NCI-H748 treated with DMSO at 0.1 percent for 48 hours (cell line): ENCODE data around the gene TLX1.

ENCODE experiments used
- DNase-seq: peaks from one replicate; lab custom pipeline; 2025; lab: John Stamatoyannopoulos, UW

Gene TLX1

GRCh38 chr10:101112799-101113594 is 18.1 kb upstream of the TLX1 start:
- no peak for DNase-seq

- no peak for DNase-seq
These were observed 17.2 kb upstream of the TLX1 start for GRCh38 chr10:101113890-101114403.

DNA sequence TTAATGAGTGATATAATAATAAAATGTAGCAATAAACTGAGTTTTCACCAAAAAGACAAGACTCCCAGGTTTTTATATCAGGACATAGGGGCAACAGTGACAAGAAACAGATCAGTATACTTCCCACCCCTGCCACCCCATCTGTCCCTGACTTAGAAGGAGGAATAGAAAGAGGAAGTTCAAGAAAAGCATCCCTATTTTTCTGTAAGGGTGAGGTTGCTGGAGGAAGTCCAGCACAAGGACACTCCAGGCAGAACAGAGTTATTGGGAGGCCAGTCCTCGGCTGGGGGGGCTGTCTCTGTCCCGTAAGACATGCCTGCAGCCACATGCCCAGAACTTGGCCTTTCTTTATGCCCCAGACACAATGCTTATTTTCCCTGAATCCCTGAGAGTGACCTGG is 16.5 kb upstream of the TLX1 start:
- DNase-seq = no peak

DNA sequence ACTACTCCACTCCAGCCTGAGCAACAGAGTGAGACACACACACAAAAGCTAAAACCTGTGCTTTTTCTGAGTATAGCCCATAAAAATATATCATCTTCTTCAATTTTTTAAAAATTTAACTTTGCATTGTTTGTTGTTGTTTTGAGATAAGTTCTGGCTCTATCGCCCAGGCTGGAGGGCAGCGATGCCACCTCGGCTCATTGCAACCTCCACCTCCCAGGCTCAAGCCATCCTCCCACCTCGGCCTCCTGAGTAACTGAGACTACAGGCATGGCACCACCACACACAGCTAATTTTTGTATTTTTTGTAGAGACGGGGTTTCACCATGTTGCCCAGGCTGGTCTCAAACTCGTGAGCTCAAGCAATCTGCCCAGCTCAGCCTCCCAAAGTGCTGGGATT is 14.3 kb upstream of the TLX1 start:
- no peak for DNase-seq

DNA sequence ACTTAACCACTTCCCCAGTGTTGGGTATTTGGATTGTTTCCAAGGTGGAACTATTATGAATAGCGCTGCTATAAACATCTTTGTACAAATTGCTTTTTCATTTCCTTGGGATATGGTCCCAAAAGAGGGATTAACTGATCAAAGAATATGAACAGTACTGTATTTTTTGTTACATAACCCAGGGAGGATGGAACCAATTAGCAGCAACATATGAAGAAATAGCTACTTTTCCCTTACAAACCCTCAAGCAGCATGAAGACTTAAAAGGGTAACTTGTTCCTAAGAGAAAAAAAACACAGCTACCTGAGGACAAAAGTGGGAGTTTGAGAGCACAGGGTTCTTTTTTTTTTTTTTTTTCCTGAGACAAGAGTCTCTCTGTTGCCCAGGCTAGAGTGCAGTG is 13.1 kb upstream of the TLX1 start:
- no peak for DNase-seq

GRCh38 chr10:101120520-101120883 is 10.6 kb upstream of the TLX1 start:
- no peak for DNase-seq

GRCh38 chr10:101120884-101121653 is 10.0 kb upstream of the TLX1 start:
- no peak for DNase-seq

DNA sequence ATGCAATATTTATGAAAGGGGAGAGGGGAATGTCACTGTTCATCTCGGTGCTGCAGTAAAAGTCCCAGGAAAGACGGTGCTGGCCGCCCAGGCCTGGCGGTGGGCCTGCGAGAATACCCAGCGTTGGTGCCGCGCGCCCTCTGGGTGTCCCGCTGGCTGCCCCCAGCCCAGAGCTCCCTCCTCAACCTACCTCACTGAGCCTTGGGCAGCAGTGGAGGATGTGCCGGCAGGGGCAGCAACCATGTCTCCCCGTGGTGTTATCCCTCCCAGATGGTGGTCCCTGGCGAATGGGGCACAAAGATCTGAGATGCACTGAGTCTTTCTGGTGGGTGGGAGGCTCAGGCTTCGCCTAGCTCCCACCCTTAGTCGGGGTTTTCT is 9.5 kb upstream of the TLX1 start:
- DNase-seq = no peak

DNA sequence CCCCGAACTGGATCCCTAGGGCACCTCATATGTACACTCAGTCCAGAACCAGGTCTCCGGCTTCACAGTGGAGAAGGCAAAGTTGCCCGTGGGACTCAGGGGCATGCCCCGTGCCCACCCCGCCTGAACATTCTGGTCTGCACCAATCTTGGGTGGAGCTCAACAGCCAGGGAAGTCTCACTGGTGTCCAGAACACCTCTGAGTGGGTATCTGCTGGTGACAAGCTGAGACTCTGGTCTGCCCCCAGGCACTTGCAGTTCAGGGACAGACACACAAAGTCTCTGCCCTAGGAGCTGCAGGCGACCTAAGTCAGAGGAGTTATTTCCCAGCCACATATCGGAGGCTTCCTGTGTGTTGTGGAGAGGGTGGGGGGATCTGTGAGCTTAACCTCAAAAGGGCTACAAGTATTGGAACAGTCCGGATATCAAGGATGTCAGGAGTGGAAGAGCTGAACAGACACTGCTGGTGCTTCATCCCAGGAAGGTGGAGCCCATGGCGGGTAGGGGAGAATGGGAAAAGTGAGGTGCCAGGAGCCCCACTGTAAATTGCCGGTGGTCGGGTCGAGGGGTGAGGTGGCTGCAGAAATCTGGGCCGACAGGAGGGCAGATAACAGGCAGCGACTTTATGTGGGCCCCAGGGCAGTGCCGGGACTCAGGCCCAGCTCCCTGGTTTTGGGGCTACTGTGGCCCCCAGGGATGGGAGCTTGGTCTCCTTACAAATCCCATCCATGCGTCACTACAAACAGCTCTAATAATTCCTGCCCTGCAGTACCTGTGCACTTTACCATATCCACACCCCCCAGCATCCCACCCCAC is 8.6 kb upstream of the TLX1 start:
- DNase-seq = no peak

- no peak for DNase-seq
These were observed 7.8 kb upstream of the TLX1 start for GRCh38 chr10:101123085-101123814.

GRCh38 chr10:101123815-101124617 is 7.1 kb upstream of the TLX1 start:
- DNase-seq = no peak

DNA sequence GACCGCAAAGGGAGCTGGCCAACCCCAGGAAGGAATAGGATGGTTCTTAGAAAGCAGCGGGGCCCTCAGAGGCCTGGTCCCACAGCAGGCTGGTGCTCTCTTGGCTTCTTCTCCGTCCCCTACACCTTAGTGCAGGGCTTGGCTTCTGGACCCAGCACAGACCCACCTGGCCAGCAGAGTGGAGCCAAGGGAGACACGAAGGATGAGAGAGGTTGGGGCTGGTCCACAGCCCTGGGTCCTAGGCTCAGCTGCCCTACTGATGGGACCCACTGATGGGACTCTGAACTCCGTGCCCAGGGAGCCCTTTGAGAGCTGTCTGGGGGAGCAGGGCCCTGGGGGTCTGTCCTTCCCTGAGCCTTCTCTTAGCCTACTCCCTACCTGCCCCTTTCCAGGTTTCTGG is 6.2 kb upstream of the TLX1 start:
- no peak for DNase-seq

DNA sequence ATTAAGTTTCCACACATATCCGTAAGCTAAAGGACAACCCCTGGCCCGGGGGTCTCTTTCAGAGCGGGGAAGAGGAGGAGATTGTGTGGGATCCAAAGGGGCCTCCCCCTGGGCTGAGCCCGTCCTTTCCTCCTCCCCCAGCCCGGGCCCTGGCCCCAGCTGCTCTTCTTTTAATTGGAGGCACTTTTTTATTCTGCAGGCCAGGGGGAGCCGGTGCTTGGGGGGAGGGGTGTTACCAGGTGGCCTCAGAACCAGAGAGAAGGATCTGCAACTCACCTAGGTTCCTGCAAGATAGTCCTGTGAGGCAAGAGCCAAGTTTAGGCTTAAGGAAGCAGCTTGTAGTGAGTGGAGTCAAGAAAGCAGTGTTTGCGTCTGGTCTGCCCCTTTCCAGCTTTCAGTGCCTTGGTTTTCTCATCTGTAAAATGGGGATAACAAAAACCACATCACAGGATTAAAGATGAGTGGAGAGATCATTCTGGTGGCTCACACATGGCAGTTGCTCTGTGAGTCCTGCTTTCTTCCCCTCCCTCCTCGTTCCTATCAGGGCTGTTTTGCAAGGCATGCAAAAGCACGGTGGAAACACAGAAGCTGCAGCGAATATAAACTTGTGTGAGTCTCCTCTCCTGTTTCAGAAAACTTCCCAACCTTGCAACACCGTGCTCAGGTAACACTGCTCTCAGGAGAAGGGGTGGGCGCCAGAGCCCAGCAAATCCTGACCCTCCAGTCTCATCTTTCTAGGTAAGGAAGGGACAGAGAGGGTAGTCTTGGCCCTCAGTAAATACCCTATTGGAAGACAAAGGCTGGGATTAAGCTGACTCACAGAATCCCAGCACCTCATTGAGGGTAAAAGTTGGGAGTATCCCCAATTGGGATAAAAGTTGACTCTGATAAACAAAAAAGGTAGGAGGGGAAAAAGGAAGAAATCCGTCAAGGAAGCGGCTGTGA is 4.1 kb upstream of the TLX1 start:
- DNase-seq = no peak

DNA sequence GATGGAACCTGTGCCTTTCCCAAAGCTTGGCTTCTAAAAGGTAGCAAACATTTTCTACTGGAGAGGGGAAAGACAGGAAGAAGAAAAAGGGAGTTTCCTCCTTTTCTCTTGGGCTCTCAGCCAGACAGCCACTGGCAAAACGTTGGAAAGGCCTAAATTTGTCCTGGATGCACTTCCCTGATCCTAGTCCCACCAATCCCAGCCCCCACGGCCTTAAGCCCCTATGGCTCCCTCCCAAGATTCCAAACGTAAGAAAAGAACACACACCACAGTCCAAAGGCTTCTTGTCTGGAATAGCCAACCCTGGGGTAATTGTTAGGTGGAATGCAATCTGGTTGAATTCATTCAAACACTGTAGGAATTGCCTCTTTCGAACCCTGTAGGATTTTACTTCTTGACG is 959 bp upstream of the TLX1 start:
- DNase-seq = no peak

DNA sequence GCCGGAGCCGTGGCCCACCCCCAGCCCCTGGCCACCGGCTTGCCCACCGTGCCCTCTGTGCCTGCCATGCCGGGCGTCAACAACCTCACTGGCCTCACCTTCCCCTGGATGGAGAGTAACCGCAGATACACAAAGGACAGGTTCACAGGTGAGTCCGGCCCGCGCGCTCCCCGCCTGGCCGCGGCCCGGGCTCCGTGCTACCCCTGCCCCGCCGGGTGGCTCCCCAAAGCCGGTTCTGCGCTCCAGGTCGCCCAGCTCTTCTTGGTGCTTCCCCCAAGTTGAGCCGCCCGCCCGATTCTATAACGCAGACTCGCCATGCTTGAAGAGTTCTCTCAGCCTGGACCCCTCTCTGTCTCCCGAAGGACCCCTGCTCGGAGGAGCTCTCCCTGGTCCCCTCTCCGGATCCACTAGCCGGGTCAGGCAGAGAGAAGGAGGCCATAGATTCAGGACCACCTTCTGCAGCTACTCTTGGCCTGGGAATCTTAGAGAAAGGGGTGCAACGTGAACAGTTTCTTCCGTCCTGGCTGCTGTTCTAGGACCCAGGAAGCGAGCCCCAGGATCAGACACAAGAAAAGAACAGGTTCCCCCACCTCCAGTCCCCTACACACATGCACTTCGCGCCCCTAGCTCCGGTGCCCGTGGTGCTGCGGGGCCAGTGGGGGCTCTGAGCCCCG is 999 bp downstream of the TLX1 start:
- DNase-seq = no peak

DNA sequence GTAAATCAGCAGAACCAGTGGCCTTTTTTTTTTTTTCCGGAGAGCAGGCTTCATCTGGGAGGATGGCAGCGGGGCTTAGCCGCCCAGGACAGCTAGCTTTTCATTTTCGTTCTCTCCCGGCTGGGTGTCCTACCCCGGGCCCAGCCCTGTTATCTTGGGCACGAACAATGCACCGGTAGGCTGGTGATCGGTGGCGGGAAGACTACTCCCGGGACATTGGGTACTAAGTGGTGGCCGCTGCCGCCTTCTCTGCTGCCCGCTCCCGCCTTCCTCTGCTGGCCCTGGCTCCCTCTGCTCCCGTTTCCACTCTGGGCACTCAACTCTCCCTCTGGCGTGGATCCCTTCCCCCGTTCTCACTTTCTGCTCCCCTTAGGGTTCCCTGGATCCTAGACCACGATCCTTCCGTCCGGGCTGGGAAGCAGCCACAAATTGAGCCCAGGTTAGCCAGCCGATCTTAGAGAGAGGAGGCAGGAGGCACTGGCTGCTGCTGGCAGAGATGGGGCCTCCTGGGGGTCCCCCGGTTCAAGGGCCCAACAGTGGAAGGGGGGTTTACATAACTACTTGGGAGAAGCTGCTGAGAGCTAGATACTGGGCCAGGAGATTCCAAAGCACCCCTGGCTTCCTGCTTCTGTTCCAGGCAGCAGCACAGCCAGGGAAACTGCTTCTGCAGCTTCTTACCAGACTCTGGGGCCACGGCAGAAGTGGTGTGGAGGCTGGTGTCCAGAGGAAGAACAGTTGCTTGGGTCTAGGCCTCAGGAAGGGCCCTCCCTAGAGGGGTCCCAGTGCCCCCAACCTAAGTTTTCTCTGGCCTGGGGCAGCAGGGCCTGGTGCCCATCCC is 1.8 kb downstream of the TLX1 start:
- DNase-seq = no peak

DNA sequence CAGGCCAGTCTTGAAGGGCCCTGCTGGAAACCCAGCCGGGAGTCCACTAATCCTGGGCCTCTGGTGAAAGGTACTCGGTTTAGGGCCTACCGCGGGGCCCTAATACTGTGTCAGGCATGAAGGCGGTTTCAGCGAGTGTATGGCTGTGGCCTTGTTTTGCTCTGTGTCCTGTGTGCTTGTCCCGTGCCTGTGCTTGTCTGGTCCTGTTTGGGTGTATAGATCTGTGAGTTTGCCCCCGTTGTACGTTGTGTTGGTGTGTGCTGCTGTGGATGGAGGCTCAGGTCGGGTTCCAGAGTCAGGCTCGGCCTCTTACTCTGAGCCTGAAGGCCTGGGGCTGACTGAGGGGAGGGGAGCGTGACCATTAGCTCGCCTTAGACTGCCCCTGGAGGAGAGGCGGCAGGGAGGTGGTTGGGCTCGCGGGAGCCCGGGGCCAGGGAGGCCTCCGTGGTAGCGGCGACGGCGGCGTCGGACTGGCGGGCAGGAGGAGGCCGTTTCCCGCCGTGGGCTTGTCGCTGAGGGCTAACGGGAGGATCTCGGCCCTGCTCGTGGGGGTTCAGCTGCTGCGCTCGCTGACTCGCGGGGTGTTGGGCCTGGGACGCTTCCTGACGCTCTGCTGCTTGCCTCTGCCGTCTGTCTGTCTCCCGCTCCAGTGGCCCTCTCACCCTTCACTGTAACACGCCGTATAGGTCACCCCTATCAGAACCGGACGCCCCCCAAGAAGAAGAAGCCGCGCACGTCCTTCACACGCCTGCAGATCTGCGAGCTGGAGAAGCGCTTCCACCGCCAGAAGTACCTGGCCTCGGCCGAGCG is 2.6 kb downstream of the TLX1 start:
- no peak for DNase-seq
